GM23338 (cell line): ENCODE data around the gene EVC. TPM values are rescaled to one million over a fixed set of nuclear protein-coding genes. Genes with fewer than 3 reads are reported as not detected.

ENCODE experiments used
- ATAC-seq: fragments of 200-7000 bp; cut with Tn5 transposase; 3 replicates; pipeline ENCODE4 v1.9.1; 2020
- DNase-seq: peaks from one replicate; pipeline ENCODE4 v3.0.0-alpha.2; 2015; ENCODE audit warnings: low spot score
- H2AFZ ChIP-seq: fragments of 200-600 bp; sonication (generic); 2 replicates; pipeline ENCODE4 v1.8.0; 2016; ENCODE audit warnings: antibody characterized with exemption, mild to moderate bottlenecking, moderate library complexity
- H3F3A ChIP-seq: fragments of 200-600 bp; sonication (generic); replicated peaks from 2 replicates; pipeline ENCODE4 v1.8.0; 2017; ENCODE audit warnings: antibody characterized with exemption, mixed run types, low read depth
- H3K27ac ChIP-seq: fragments of 200-600 bp; sonication (generic); 2 replicates; pipeline ENCODE4 v1.6.1; 2016; ENCODE audit warnings: low read depth
- H3K27me3 ChIP-seq: fragments of 200-600 bp; sonication (generic); 2 replicates; pipeline ENCODE4 v1.8.0; 2016; ENCODE audit warnings: mild to moderate bottlenecking, mixed run types, moderate library complexity; ENCODE audit not compliant: insufficient read depth
- H3K36me3 ChIP-seq: fragments of 200-600 bp; sonication (generic); 2 replicates; pipeline ENCODE4 v1.8.0; 2016; ENCODE audit warnings: mild to moderate bottlenecking; ENCODE audit not compliant: insufficient read depth
- H3K4me1 ChIP-seq: fragments of 200-600 bp; sonication (generic); 2 replicates; pipeline ENCODE4 v1.8.0; 2016; ENCODE audit warnings: mild to moderate bottlenecking, moderate library complexity; ENCODE audit not compliant: insufficient read depth
- H3K4me2 ChIP-seq: fragments of 200-600 bp; sonication (generic); 2 replicates; pipeline ENCODE4 v1.7.1; 2017; ENCODE audit warnings: mixed run types
- H3K4me3 ChIP-seq: fragments of 200-600 bp; sonication (generic); 2 replicates; pipeline ENCODE4 v1.6.1; 2016; ENCODE audit warnings: mixed run types
- H3K79me2 ChIP-seq: fragments of 200-600 bp; sonication (generic); replicated peaks from 2 replicates; pipeline ENCODE4 v1.8.0; 2017; ENCODE audit warnings: mild to moderate bottlenecking; ENCODE audit not compliant: insufficient read depth
- H3K9me2 ChIP-seq: fragments of 200-600 bp; sonication (generic); 2 replicates; pipeline ENCODE4 v1.8.0; 2017; ENCODE audit not compliant: insufficient read depth
- H4K20me1 ChIP-seq: fragments of 200-600 bp; sonication (generic); replicated peaks from 2 replicates; pipeline ENCODE4 v1.8.0; 2017; ENCODE audit warnings: mild to moderate bottlenecking; ENCODE audit not compliant: insufficient read depth
- H3K27ac Mint-ChIP-seq: 2 replicates; pipeline ENCODE4 v1.8.0; 2020; ENCODE audit warnings: inconsistent platforms, mild to moderate bottlenecking, moderate library complexity, mixed read lengths
- H3K27me3 Mint-ChIP-seq: 3 replicates; pipeline ENCODE4 v1.8.0; 2022; ENCODE audit warnings: low read depth, mild to moderate bottlenecking, moderate library complexity, mixed read lengths, inconsistent platforms; ENCODE audit not compliant: insufficient read depth, poor library complexity
- H3K36me3 Mint-ChIP-seq: 3 replicates; pipeline ENCODE4 v1.8.0; 2021; ENCODE audit warnings: low read depth, mild to moderate bottlenecking, inconsistent platforms, moderate library complexity, mixed read lengths
- H3K4me1 Mint-ChIP-seq: 3 replicates; pipeline ENCODE4 v1.8.0; 2020; ENCODE audit warnings: mild to moderate bottlenecking, inconsistent platforms, mixed read lengths
- H3K4me3 Mint-ChIP-seq: 3 replicates; pipeline ENCODE4 v1.8.0; 2021; ENCODE audit warnings: moderate library complexity, mild to moderate bottlenecking, inconsistent platforms, mixed read lengths
- H3K9me3 Mint-ChIP-seq: 3 replicates; pipeline ENCODE4 v1.8.0; 2020; ENCODE audit warnings: moderate library complexity, mild to moderate bottlenecking, inconsistent platforms, mixed read lengths
- CREB1 ChIP-seq: fragments of 250-450 bp; sonication (Bioruptor Pico); IDR thresholded peaks from 2 replicates; pipeline ENCODE4 v1.5.0; 2020; ENCODE audit warnings: low read depth, mild to moderate bottlenecking, moderate library complexity
- EZH2 ChIP-seq: fragments of 200-600 bp; sonication (generic); IDR thresholded peaks from one replicate; pipeline ENCODE4 v1.8.0; 2017; ENCODE audit warnings: antibody characterized with exemption, mild to moderate bottlenecking, low read depth; ENCODE audit not compliant: unreplicated experiment
- EZH2phosphoT487 ChIP-seq: fragments of 200-600 bp; sonication (generic); IDR thresholded peaks from one replicate; pipeline ENCODE4 v1.8.1; 2018; ENCODE audit warnings: antibody characterized with exemption; ENCODE audit not compliant: unreplicated experiment
- JUNB ChIP-seq: IDR thresholded peaks from one replicate; pipeline ENCODE4 v1.6.1; 2016; ENCODE audit warnings: antibody characterized with exemption; ENCODE audit not compliant: unreplicated experiment
- NANOG ChIP-seq: IDR thresholded peaks from 2 replicates; pipeline ENCODE4 v1.6.1; 2016; ENCODE audit warnings: antibody characterized with exemption, borderline replicate concordance
- POLR2AphosphoS5 ChIP-seq: IDR thresholded peaks from 2 replicates; pipeline ENCODE4 v1.6.1; 2016; ENCODE audit warnings: antibody characterized with exemption, low read depth
- STAT1 ChIP-seq: IDR thresholded peaks from one replicate; pipeline ENCODE4 v1.6.1; 2016; ENCODE audit warnings: antibody characterized with exemption; ENCODE audit not compliant: unreplicated experiment
- ZNF114 ChIP-seq: fragments of 250-450 bp; sonication (Bioruptor Pico); IDR thresholded peaks from 2 replicates; pipeline ENCODE4 v1.5.0; 2020; ENCODE audit warnings: mild to moderate bottlenecking, moderate library complexity
- ZNF331 ChIP-seq: fragments of 250-450 bp; sonication (Bioruptor Pico); IDR thresholded peaks from 2 replicates; pipeline ENCODE4 v1.5.0; 2020; ENCODE audit warnings: low read depth, mild to moderate bottlenecking, moderate library complexity
- polyA plus RNA-seq: library from polyadenylated mRNA; unstranded; fragments of >200 nt; fragmentation: Nextera tagmentation; extraction: Ambion mirVana; gene quantifications from 2 replicates; pipeline ENCODE4 v1.2.1, GENCODE V29; 2016
- total RNA-seq: library from RNA; depleted of rRNA; stranded (reverse); fragments of >200 nt; shearing (Covaris generic); gene quantifications from 2 replicates; pipeline ENCODE4 v1.2.3, GENCODE V29; 2014
- TF ChIP-seq, protein P1 (sequence below), 2 experiments: fragments of 200-600 bp in 1 of 2; sonication (generic) in 1 of 2; conservative IDR thresholded peaks; 2 replicates each; pipeline versions ENCODE4 v1.5.1 to v1.6.1; 2016 to 2017; ENCODE audit warnings: antibody characterized with exemption in 2 of 2, low read depth in 2 of 2, mild to moderate bottlenecking in 2 of 2, moderate library complexity in 1 of 2
- TF ChIP-seq, protein P2 (sequence below): IDR thresholded peaks from one replicate; pipeline ENCODE4 v1.6.1; 2018; ENCODE audit warnings: antibody characterized with exemption; ENCODE audit not compliant: unreplicated experiment
- TF ChIP-seq, protein P3 (sequence below): IDR thresholded peaks from 2 replicates; pipeline ENCODE4 v1.6.1; 2016; ENCODE audit warnings: antibody characterized with exemption

Gene EVC
- total and polyA plus RNA-seq, 2 experiments from 2014 or later, result 1.7 to 12.8 TPM

DNA sequence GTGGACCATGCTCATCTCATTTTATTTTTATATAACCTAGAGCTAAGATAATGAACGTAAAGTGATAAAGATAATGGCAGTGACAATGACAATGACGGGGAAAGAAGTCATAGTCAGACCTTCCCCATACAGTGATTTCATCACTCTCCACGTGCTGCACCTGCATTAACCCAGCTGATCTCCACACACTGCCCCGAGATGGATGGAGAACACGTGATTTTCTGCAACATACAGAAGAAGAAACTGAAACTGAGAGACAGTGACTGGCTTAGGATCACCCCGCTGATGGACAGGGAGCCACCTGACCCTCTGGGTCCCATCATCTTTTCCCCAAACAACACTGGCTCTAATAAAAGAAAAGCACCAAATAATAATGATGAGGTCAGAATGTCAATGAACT is 24.7 kb upstream of the EVC start:
- H3K4me3 Mint-ChIP-seq, result no peak overlapping the region
- Histone ChIP-seq H3K4me1 (no peaks in the 10 kb centered on the region), H3K9me2 (no peaks in the 10 kb centered on the region), H3K36me3 (peaks cover 5% of the 10 kb centered on the region; the same call in 1 of the 2 replicates), H3K27me3 (no peaks in the 10 kb centered on the region), H4K20me1 (no peaks in the 10 kb centered on the region), H3K27ac (no peak overlapping the region), H3K79me2 (no peaks in the 10 kb centered on the region), H2AFZ (no peak overlapping the region), H3K4me3 (no peak overlapping the region), H3F3A (no peaks in the 10 kb centered on the region), H3K4me2 (no peak overlapping the region)
- TF ChIP-seq, protein P1, sequence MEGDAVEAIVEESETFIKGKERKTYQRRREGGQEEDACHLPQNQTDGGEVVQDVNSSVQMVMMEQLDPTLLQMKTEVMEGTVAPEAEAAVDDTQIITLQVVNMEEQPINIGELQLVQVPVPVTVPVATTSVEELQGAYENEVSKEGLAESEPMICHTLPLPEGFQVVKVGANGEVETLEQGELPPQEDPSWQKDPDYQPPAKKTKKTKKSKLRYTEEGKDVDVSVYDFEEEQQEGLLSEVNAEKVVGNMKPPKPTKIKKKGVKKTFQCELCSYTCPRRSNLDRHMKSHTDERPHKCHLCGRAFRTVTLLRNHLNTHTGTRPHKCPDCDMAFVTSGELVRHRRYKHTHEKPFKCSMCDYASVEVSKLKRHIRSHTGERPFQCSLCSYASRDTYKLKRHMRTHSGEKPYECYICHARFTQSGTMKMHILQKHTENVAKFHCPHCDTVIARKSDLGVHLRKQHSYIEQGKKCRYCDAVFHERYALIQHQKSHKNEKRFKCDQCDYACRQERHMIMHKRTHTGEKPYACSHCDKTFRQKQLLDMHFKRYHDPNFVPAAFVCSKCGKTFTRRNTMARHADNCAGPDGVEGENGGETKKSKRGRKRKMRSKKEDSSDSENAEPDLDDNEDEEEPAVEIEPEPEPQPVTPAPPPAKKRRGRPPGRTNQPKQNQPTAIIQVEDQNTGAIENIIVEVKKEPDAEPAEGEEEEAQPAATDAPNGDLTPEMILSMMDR (conservative IDR thresholded peaks at IDR 0.05; ENCODE audit: low read depth in 2 of 2), result no peak
- TF ChIP-seq CREB1 (CRISPR knock-in tag), result no peak
- no peak for TF ChIP-seq NANOG
- no peak for TF ChIP-seq EZH2
- no peak for TF ChIP-seq ZNF114 (CRISPR knock-in tag)
- H3K4me1 Mint-ChIP-seq, result peaks cover 11% of the 10 kb centered on the region
- H3K27me3 Mint-ChIP-seq, result peaks cover 2% of the 10 kb centered on the region
- ATAC-seq (no peak), DNase-seq (no peak)
- H3K9me3 Mint-ChIP-seq, result no peaks in the 10 kb centered on the region
- no peak overlapping the region for H3K27ac Mint-ChIP-seq
- peaks cover 31% of the 10 kb centered on the region for H3K36me3 Mint-ChIP-seq

DNA sequence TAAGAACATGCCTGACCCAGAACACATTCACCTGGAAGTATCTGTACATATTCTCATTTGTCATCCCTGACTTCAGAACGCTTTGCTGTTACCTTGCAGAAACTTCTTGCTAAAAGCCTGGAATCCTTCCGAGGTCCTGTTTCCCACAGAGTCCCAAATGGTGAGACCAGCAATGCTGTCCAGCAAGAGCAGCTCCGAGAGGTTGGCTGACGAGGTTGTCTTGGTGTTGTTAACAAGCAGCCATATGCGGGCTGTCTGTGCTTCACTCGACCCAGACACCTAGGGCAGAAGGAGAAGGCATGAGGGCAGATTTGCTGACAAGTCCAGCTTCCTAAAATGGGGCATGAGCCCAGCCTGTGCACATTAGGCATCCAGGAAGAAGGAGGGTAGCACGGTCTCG is 21.9 kb upstream of the EVC start:
- ATAC-seq, result no peak
- TF ChIP-seq ZNF114 (CRISPR knock-in tag) (no peak), ZNF331 (CRISPR knock-in tag) (no peak), POLR2AphosphoS5 (no peak), EZH2 (no peak), JUNB (no peak), EZH2phosphoT487 (no peak), CREB1 (CRISPR knock-in tag) (no peak), NANOG (no peak), STAT1 (no peak)
- TF ChIP-seq, protein P2, sequence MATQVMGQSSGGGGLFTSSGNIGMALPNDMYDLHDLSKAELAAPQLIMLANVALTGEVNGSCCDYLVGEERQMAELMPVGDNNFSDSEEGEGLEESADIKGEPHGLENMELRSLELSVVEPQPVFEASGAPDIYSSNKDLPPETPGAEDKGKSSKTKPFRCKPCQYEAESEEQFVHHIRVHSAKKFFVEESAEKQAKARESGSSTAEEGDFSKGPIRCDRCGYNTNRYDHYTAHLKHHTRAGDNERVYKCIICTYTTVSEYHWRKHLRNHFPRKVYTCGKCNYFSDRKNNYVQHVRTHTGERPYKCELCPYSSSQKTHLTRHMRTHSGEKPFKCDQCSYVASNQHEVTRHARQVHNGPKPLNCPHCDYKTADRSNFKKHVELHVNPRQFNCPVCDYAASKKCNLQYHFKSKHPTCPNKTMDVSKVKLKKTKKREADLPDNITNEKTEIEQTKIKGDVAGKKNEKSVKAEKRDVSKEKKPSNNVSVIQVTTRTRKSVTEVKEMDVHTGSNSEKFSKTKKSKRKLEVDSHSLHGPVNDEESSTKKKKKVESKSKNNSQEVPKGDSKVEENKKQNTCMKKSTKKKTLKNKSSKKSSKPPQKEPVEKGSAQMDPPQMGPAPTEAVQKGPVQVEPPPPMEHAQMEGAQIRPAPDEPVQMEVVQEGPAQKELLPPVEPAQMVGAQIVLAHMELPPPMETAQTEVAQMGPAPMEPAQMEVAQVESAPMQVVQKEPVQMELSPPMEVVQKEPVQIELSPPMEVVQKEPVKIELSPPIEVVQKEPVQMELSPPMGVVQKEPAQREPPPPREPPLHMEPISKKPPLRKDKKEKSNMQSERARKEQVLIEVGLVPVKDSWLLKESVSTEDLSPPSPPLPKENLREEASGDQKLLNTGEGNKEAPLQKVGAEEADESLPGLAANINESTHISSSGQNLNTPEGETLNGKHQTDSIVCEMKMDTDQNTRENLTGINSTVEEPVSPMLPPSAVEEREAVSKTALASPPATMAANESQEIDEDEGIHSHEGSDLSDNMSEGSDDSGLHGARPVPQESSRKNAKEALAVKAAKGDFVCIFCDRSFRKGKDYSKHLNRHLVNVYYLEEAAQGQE, result no peak
- TF ChIP-seq, protein P3, sequence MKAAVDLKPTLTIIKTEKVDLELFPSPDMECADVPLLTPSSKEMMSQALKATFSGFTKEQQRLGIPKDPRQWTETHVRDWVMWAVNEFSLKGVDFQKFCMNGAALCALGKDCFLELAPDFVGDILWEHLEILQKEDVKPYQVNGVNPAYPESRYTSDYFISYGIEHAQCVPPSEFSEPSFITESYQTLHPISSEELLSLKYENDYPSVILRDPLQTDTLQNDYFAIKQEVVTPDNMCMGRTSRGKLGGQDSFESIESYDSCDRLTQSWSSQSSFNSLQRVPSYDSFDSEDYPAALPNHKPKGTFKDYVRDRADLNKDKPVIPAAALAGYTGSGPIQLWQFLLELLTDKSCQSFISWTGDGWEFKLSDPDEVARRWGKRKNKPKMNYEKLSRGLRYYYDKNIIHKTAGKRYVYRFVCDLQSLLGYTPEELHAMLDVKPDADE, result no peak

More for the DNA sequence above, 21.9 kb upstream of the EVC start:
- H3K27me3 ChIP-seq, result no peaks in the 10 kb centered on the region
- peaks cover 26% of the 10 kb centered on the region for H3K36me3 Mint-ChIP-seq
- H3F3A ChIP-seq, result no peaks in the 10 kb centered on the region
- no peaks in the 10 kb centered on the region for H3K9me2 ChIP-seq
- H2AFZ ChIP-seq, result no peak overlapping the region
- no peaks in the 10 kb centered on the region for H3K4me1 ChIP-seq
- DNase-seq, result no peak
- no peak overlapping the region for H3K27ac Mint-ChIP-seq
- H3K4me2 ChIP-seq, result no peak overlapping the region
- no peaks in the 10 kb centered on the region for H3K9me3 Mint-ChIP-seq
- H3K27ac ChIP-seq, result no peak overlapping the region
- no peaks in the 10 kb centered on the region for H3K79me2 ChIP-seq
- H4K20me1 ChIP-seq, result 0 out of 2 replicates have a peak, but pooled peaks cover 3% of the 10 kb centered on the region
- H3K4me3 ChIP-seq, result no peak overlapping the region
- no peak overlapping the region for H3K4me3 Mint-ChIP-seq
- H3K36me3 ChIP-seq, result peaks cover 5% of the 10 kb centered on the region; the same call in 1 of the 2 replicates
- 0 out of 3 replicates have a peak, but pooled peaks cover under 1% of the 10 kb centered on the region for H3K4me1 Mint-ChIP-seq
- H3K27me3 Mint-ChIP-seq, result peaks cover 2% of the 10 kb centered on the region
